Neural progenitor cell (in vitro differentiated cells): Measurements from ENCODE around the gene FAM174A. TPM values are rescaled to one million over a fixed set of nuclear protein-coding genes. Genes with fewer than 3 reads are reported as not detected.

Source experiments
- DNase-seq: peaks from one replicate; pipeline ENCODE4 v3.0.0-alpha.2; 2016; ENCODE audit warnings: low spot score
- H2AFZ ChIP-seq: fragments of 200-600 bp; sonication (generic); replicated peaks from 2 replicates; pipeline ENCODE4 v1.6.1; 2016; ENCODE audit warnings: antibody characterized with exemption
- H3F3A ChIP-seq: fragments of 200-600 bp; sonication (generic); 2 replicates; pipeline ENCODE4 v1.6.1; 2016; ENCODE audit warnings: antibody characterized with exemption, low read depth
- H3K27ac ChIP-seq: fragments of 200-600 bp; sonication (generic); 2 replicates; pipeline ENCODE4 v1.5.1; 2016; ENCODE audit warnings: mild to moderate bottlenecking
- H3K27me3 ChIP-seq: fragments of 200-600 bp; sonication (generic); 2 replicates; pipeline ENCODE4 v1.6.1; 2016; ENCODE audit warnings: mild to moderate bottlenecking, moderate library complexity
- H3K36me3 ChIP-seq: fragments of 200-600 bp; sonication (generic); 2 replicates; pipeline ENCODE4 v1.5.1; 2016
- H3K4me1 ChIP-seq: fragments of 200-600 bp; sonication (generic); 2 replicates; pipeline ENCODE4 v1.6.1; 2016; ENCODE audit warnings: mixed run types
- H3K4me2 ChIP-seq: fragments of 200-600 bp; sonication (generic); 2 replicates; pipeline ENCODE4 v1.6.1; 2016
- H3K4me3 ChIP-seq: fragments of 200-600 bp; sonication (generic); 2 replicates; pipeline ENCODE4 v1.5.1; 2016
- H3K79me2 ChIP-seq: fragments of 200-600 bp; sonication (generic); 2 replicates; pipeline ENCODE4 v1.6.1; 2016; ENCODE audit warnings: low read depth
- H3K9ac ChIP-seq: fragments of 200-600 bp; sonication (generic); 2 replicates; pipeline ENCODE4 v1.6.1; 2016
- H3K9me3 ChIP-seq: fragments of 200-600 bp; sonication (generic); 2 replicates; pipeline ENCODE4 v1.5.1; 2016; ENCODE audit warnings: low read depth
- H4K20me1 ChIP-seq: fragments of 200-600 bp; sonication (generic); 2 replicates; pipeline ENCODE4 v1.6.1; 2016; ENCODE audit warnings: low read depth
- H3K27ac Mint-ChIP-seq: 3 replicates; pipeline ENCODE4 v1.8.0; 2021; ENCODE audit warnings: mixed read lengths
- H3K27me3 Mint-ChIP-seq: 2 replicates; pipeline ENCODE4 v1.8.0; 2022; ENCODE audit warnings: low read depth, mild to moderate bottlenecking, inconsistent platforms, moderate library complexity, mixed read lengths; ENCODE audit not compliant: insufficient read depth
- H3K36me3 Mint-ChIP-seq: 3 replicates; pipeline ENCODE4 v1.8.0; 2021; ENCODE audit warnings: mixed read lengths
- H3K4me1 Mint-ChIP-seq: 3 replicates; pipeline ENCODE4 v1.8.0; 2021; ENCODE audit warnings: mixed read lengths
- H3K4me3 Mint-ChIP-seq: 3 replicates; pipeline ENCODE4 v1.8.0; 2021; ENCODE audit warnings: mild to moderate bottlenecking, moderate library complexity, mixed read lengths
- H3K9me3 Mint-ChIP-seq: 3 replicates; pipeline ENCODE4 v1.8.0; 2020; ENCODE audit warnings: mixed read lengths
- CTCF ChIP-seq: fragments of 200-600 bp; sonication (generic); IDR thresholded peaks from 2 replicates; pipeline ENCODE4 v1.5.1; 2017; ENCODE audit warnings: antibody characterized with exemption, mild to moderate bottlenecking
- EZH2 ChIP-seq: fragments of 200-600 bp; sonication (generic); IDR thresholded peaks from 2 replicates; pipeline ENCODE4 v1.6.1; 2017; ENCODE audit warnings: antibody characterized with exemption, mild to moderate bottlenecking, moderate library complexity
- EZH2phosphoT487 ChIP-seq: fragments of 200-600 bp; sonication (generic); IDR thresholded peaks from 2 replicates; pipeline ENCODE4 v1.6.1; 2017; ENCODE audit warnings: antibody characterized with exemption
- total RNA-seq: library from RNA; depleted of rRNA; stranded (reverse); fragments of >200 nt; gene quantifications from 2 replicates; pipeline ENCODE4 v1.2.3, GENCODE V29; 2015; ENCODE audit warnings: low replicate concordance

Gene FAM174A
- total RNA-seq, 1 donor from 2014 or later = 7.8 TPM

DNA sequence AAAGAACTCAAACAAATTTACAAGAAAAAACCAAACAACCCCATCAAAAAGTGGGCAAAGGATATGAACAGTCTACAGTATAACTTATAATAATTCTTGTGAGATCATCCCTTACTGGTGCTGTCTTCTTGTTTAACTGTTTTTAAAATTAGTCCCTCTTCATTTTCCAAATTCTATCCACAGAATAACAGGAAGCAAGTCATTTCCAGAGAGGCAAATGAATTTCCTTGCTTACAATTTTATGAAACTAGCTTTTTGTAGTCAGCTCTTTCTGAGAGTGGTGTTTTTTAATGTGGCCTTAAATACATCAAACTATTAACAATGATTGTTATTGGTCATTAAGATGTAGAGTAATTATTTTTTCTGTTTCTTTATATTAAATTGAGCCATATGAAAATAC lies 40.6 kb downstream of the FAM174A start:
- Histone ChIP-seq H3K4me3 (no peak overlapping the region), H3K9ac (no peak overlapping the region), H3K4me2 (no peak overlapping the region), H4K20me1 (no peaks in the 10 kb centered on the region), H3K9me3 (no peaks in the 10 kb centered on the region), H3K27me3 (no peaks in the 10 kb centered on the region), H3K36me3 (no peaks in the 10 kb centered on the region), H3K79me2 (no peaks in the 10 kb centered on the region), H3K4me1 (no peaks in the 10 kb centered on the region), H3K27ac (no peak overlapping the region), H3F3A (no peaks in the 10 kb centered on the region), H2AFZ (no peak overlapping the region)
- Mint-ChIP-seq H3K4me3 (no peak overlapping the region), H3K27me3 (no peaks in the 10 kb centered on the region), H3K36me3 (peaks cover 8% of the 10 kb centered on the region), H3K4me1 (no peaks in the 10 kb centered on the region), H3K9me3 (no peaks in the 10 kb centered on the region), H3K27ac (no peak overlapping the region)
- no peak for DNase-seq
- no peak for TF ChIP-seq CTCF
- no peak for TF ChIP-seq EZH2
- TF ChIP-seq EZH2phosphoT487 = no peak

DNA sequence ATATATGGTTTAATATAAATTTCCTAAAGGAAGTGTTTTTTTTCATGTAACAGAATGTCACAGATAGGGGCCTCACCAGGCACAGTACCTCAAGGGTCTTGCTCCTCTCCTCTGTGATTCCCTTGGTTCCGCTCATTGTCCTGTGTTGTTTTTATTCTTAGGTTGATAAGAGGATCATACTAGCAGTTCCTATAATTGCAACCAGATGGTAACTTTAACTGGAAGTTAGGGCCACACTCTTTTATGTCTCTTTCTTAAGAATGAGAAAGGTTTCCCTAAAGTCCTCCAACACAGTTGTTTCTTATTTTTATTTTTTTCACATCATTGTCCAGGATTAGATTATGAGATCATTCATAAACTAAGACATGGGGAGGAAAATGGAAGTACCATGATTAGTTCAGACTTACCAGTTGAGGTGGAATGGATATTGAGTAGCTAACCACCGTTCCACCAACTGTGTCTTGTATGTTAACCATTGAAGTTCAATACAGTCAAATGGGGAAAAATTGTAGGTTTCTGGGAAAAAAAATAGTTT lies 41.1 kb downstream of the FAM174A start:
- no peak for TF ChIP-seq EZH2phosphoT487
- TF ChIP-seq CTCF = no peak
- TF ChIP-seq EZH2 = no peak
- no peaks in the 10 kb centered on the region for H3K9me3 Mint-ChIP-seq
- Histone ChIP-seq H3K27ac (no peak overlapping the region), H3K27me3 (no peaks in the 10 kb centered on the region), H3K79me2 (no peaks in the 10 kb centered on the region), H2AFZ (no peak overlapping the region), H3K4me3 (no peak overlapping the region), H3K9ac (no peak overlapping the region), H3K36me3 (no peaks in the 10 kb centered on the region), H3K9me3 (no peaks in the 10 kb centered on the region), H3K4me1 (no peaks in the 10 kb centered on the region), H3F3A (no peaks in the 10 kb centered on the region), H4K20me1 (no peaks in the 10 kb centered on the region), H3K4me2 (no peak overlapping the region)
- H3K27ac Mint-ChIP-seq = peak overlapping the region; percentile 39
- no peak overlapping the region for H3K4me3 Mint-ChIP-seq
- H3K4me1 Mint-ChIP-seq = no peaks in the 10 kb centered on the region
- DNase-seq = no peak
- no peaks in the 10 kb centered on the region for H3K27me3 Mint-ChIP-seq
- H3K36me3 Mint-ChIP-seq = peaks cover 7% of the 10 kb centered on the region

DNA sequence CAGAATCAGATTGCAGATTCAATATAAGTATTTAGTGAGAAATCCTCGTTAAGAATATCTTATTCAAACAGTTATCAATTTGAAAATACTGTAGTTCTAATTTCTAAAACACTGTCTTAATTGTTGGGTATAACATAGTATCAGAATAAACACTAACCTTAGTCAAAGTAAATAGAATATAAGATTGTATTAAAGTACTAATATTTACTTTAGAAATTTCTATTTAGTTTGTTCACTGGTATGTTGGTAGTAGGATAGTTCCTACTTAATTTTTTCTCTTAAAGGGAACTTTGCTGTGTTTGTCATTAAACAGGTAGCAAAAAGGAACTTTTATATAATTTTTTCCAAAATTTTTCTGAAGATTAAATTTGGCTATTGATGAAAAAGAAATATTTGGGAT lies 42.3 kb downstream of the FAM174A start:
- Histone ChIP-seq H3K79me2 (no peaks in the 10 kb centered on the region), H3F3A (no peaks in the 10 kb centered on the region), H3K9ac (no peak overlapping the region), H3K4me2 (no peak overlapping the region), H4K20me1 (no peaks in the 10 kb centered on the region), H3K36me3 (no peaks in the 10 kb centered on the region), H3K27ac (no peak overlapping the region), H3K27me3 (no peaks in the 10 kb centered on the region), H2AFZ (no peak overlapping the region), H3K4me1 (no peaks in the 10 kb centered on the region), H3K9me3 (no peaks in the 10 kb centered on the region), H3K4me3 (no peak overlapping the region)
- Mint-ChIP-seq H3K36me3 (peaks cover 7% of the 10 kb centered on the region), H3K4me3 (no peak overlapping the region), H3K27me3 (no peaks in the 10 kb centered on the region), H3K4me1 (no peaks in the 10 kb centered on the region), H3K27ac (no peak overlapping the region), H3K9me3 (no peaks in the 10 kb centered on the region)
- no peak for TF ChIP-seq EZH2phosphoT487
- no peak for TF ChIP-seq CTCF
- no peak for TF ChIP-seq EZH2
- no peak for DNase-seq
